ENCODE measurements around the gene TSPEAR.

DNA sequence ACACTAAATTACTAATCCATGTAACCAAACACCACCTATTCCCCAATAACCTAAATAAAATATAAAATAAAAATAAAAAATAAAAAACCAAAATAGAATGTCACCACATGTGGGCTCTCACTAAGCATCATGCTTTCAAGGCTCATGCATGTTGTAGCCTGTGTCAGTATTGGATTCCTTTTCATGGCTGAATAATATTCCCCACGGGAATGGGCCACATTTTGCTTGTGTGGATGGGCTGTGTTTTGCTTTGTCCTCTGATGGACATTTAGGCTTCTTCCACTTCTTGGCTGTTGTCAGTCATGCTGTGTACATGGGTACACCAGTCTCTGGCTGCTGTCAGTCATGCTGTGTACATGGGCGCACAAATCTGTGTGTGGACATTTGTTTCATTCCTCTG is 122.3 kb downstream of the TSPEAR start:
- TF ChIP-seq, protein P1, sequence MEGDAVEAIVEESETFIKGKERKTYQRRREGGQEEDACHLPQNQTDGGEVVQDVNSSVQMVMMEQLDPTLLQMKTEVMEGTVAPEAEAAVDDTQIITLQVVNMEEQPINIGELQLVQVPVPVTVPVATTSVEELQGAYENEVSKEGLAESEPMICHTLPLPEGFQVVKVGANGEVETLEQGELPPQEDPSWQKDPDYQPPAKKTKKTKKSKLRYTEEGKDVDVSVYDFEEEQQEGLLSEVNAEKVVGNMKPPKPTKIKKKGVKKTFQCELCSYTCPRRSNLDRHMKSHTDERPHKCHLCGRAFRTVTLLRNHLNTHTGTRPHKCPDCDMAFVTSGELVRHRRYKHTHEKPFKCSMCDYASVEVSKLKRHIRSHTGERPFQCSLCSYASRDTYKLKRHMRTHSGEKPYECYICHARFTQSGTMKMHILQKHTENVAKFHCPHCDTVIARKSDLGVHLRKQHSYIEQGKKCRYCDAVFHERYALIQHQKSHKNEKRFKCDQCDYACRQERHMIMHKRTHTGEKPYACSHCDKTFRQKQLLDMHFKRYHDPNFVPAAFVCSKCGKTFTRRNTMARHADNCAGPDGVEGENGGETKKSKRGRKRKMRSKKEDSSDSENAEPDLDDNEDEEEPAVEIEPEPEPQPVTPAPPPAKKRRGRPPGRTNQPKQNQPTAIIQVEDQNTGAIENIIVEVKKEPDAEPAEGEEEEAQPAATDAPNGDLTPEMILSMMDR (IDR thresholded peaks at IDR 0.05; ENCODE audit: low read depth, low read length) = no peak
- TF ChIP-seq MAX (IDR thresholded peaks at IDR 0.05; ENCODE audit: low read depth, low read length) (no peak), POLR2A (IDR thresholded peaks at IDR 0.05; ENCODE audit: extremely low read depth, insufficient read length) (no peak), MYC (IDR thresholded peaks at IDR 0.05; ENCODE audit: low read depth, low read length) (no peak)

Data from NB4 (cell line).